Neural cell (in vitro differentiated cells): ENCODE measurements around the gene SLC12A8. TPM values are rescaled to one million over a fixed set of nuclear protein-coding genes. Genes with fewer than 3 reads are reported as not detected.

Experiments
- H2AFZ ChIP-seq: fragments of 200-600, 300-800 bp; sonication (generic), shearing (Covaris generic); 2 replicates; pipeline ENCODE4 v1.6.0; 2014; ENCODE audit warnings: low read depth, mild to moderate bottlenecking, antibody characterized with exemption, low read length, moderate library complexity
- H3F3A ChIP-seq: fragments of 200-600 bp; shearing (Covaris generic); 2 replicates; pipeline ENCODE4 v1.6.1; 2016; ENCODE audit warnings: mild to moderate bottlenecking, moderate library complexity, mixed read lengths, antibody characterized with exemption, low read length; ENCODE audit not compliant: insufficient read depth, poor library complexity, severe bottlenecking
- H3K27ac ChIP-seq: fragments of 200-600, 300-800 bp; sonication (generic), shearing (Covaris generic); 2 replicates; pipeline ENCODE4 v1.5.1; 2014; ENCODE audit warnings: mild to moderate bottlenecking, low read length, moderate library complexity
- H3K27me3 ChIP-seq: fragments of 300-800, 200-600 bp; sonication (generic), shearing (Covaris generic); 2 replicates; pipeline ENCODE4 v1.6.0; 2014; ENCODE audit warnings: mild to moderate bottlenecking, low read depth, low read length, moderate library complexity; ENCODE audit not compliant: insufficient read depth
- H3K36me3 ChIP-seq: fragments of 300-800, 200-600 bp; sonication (generic), shearing (Covaris generic); 2 replicates; pipeline ENCODE4 v1.5.1; 2014; ENCODE audit warnings: mild to moderate bottlenecking, antibody characterized with exemption, low read length, moderate library complexity; ENCODE audit not compliant: insufficient read depth
- H3K4me2 ChIP-seq: fragments of 300-800, 200-600 bp; sonication (generic), shearing (Covaris generic); 2 replicates; pipeline ENCODE4 v1.6.0; 2014; ENCODE audit warnings: mild to moderate bottlenecking, low read length
- H3K4me3 ChIP-seq: fragments of 300-800, 200-600 bp; sonication (generic), shearing (Covaris generic); 2 replicates; pipeline ENCODE4 v1.5.1; 2014; ENCODE audit warnings: mild to moderate bottlenecking, low read length, moderate library complexity
- H3K79me2 ChIP-seq: fragments of 200-600 bp; shearing (Covaris generic); replicated peaks from 2 replicates; pipeline ENCODE4 v1.6.0; 2014; ENCODE audit warnings: mild to moderate bottlenecking, low read length, moderate library complexity; ENCODE audit not compliant: insufficient read depth
- H3K9ac ChIP-seq: fragments of 300-800, 200-600 bp; sonication (generic), shearing (Covaris generic); 2 replicates; pipeline ENCODE4 v1.6.1; 2016; ENCODE audit warnings: mild to moderate bottlenecking, low read length, mixed read lengths
- H3K9me2 ChIP-seq: fragments of 200-600 bp; shearing (Covaris generic); 2 replicates; pipeline ENCODE4 v1.6.1; 2016; ENCODE audit warnings: mild to moderate bottlenecking, low read length, mixed read lengths; ENCODE audit not compliant: insufficient read depth
- H3K9me3 ChIP-seq: fragments of 200-600, 300-800 bp; sonication (generic), shearing (Covaris generic); 2 replicates; pipeline ENCODE4 v1.6.1; 2016; ENCODE audit warnings: mild to moderate bottlenecking, mixed run types, low read length, moderate library complexity, mixed read lengths
- H4K20me1 ChIP-seq: fragments of 200-600 bp; shearing (Covaris generic); 2 replicates; pipeline ENCODE4 v1.6.1; 2016; ENCODE audit warnings: mild to moderate bottlenecking, mixed run types; ENCODE audit not compliant: insufficient read depth
- CTCF ChIP-seq: fragments of 450-650 bp; IDR thresholded peaks from 2 replicates; pipeline ENCODE4 v1.5.1; 2014; ENCODE audit warnings: antibody characterized with exemption, mild to moderate bottlenecking, moderate library complexity; ENCODE audit not compliant: poor library complexity, severe bottlenecking
- EP300 ChIP-seq: fragments of 450-650 bp; conservative IDR thresholded peaks from 2 replicates; pipeline ENCODE4 v1.6.1; 2014; ENCODE audit warnings: antibody characterized with exemption, mild to moderate bottlenecking, moderate library complexity; ENCODE audit not compliant: poor library complexity, severe bottlenecking
- EZH2 ChIP-seq: fragments of 200-600, 300-800 bp; shearing (Covaris generic), sonication (generic); IDR thresholded peaks from 2 replicates; pipeline ENCODE4 v1.6.1; 2014; ENCODE audit warnings: antibody characterized with exemption, low read length, borderline replicate concordance, mild to moderate bottlenecking; ENCODE audit not compliant: insufficient read depth, poor library complexity, severe bottlenecking
- MXI1 ChIP-seq: fragments of 450-650 bp; conservative IDR thresholded peaks from 2 replicates; pipeline ENCODE4 v1.6.1; 2014; ENCODE audit warnings: antibody characterized with exemption, mild to moderate bottlenecking; ENCODE audit not compliant: poor library complexity, severe bottlenecking
- POLR2AphosphoS5 ChIP-seq: IDR thresholded peaks from 2 replicates; pipeline ENCODE4 v1.6.1; 2012
- RAD21 ChIP-seq: fragments of 450-650 bp; conservative IDR thresholded peaks from 2 replicates; pipeline ENCODE4 v1.6.1; 2014; ENCODE audit warnings: antibody characterized with exemption, mild to moderate bottlenecking, moderate library complexity
- REST ChIP-seq: IDR thresholded peaks from 2 replicates; pipeline ENCODE4 v1.6.1; 2012; ENCODE audit warnings: borderline replicate concordance
- SMC3 ChIP-seq: fragments of 450-650 bp; conservative IDR thresholded peaks from 2 replicates; pipeline ENCODE4 v1.6.1; 2014; ENCODE audit warnings: antibody characterized with exemption, mild to moderate bottlenecking, moderate library complexity; ENCODE audit not compliant: poor library complexity
- TAF1 ChIP-seq: IDR thresholded peaks from 2 replicates; pipeline ENCODE4 v1.6.1; 2012; ENCODE audit warnings: low read depth
- polyA plus RNA-seq: library from polyadenylated mRNA; depleted of rRNA; stranded (reverse); fragments of >200 nt; gene quantifications from 2 replicates; pipeline ENCODE4 v1.2.3, GENCODE V29; 2014

Gene SLC12A8
- polyA plus RNA-seq, 1 donor from 2014 or later, result 4.6 TPM

GRCh38 chr3:125136966-125137357 is 75.6 kb downstream of the SLC12A8 start:
- peaks cover 2% of the 10 kb centered on the region for H3K27me3 ChIP-seq
- H3K9me3 ChIP-seq, result no peaks in the 10 kb centered on the region
- no peak overlapping the region for H2AFZ ChIP-seq
- H3K9me2 ChIP-seq, result no peaks in the 10 kb centered on the region
- H3K4me3 ChIP-seq, result no peak overlapping the region
- no peaks in the 10 kb centered on the region for H3K79me2 ChIP-seq
- no peaks in the 10 kb centered on the region for H3K36me3 ChIP-seq
- H3K9ac ChIP-seq, result no peak overlapping the region
- H4K20me1 ChIP-seq, result no peaks in the 10 kb centered on the region
- TF ChIP-seq MXI1 (no peak), TAF1 (no peak), POLR2AphosphoS5 (no peak), EP300 (no peak), SMC3 (no peak), REST (no peak), RAD21 (no peak), EZH2 (no peak), CTCF (no peak)
- H3K4me2 ChIP-seq, result no peak overlapping the region
- no peaks in the 10 kb centered on the region for H3F3A ChIP-seq
- no peak overlapping the region for H3K27ac ChIP-seq

GRCh38 chr3:125136515-125136914 is 76.0 kb downstream of the SLC12A8 start:
- Histone ChIP-seq H3F3A (no peaks in the 10 kb centered on the region), H3K9me2 (no peaks in the 10 kb centered on the region), H4K20me1 (no peaks in the 10 kb centered on the region), H3K9ac (no peak overlapping the region), H3K36me3 (no peaks in the 10 kb centered on the region), H3K4me2 (no peak overlapping the region), H3K4me3 (no peak overlapping the region), H2AFZ (no peak overlapping the region), H3K27ac (no peak overlapping the region), H3K9me3 (no peaks in the 10 kb centered on the region), H3K27me3 (no peaks in the 10 kb centered on the region), H3K79me2 (no peaks in the 10 kb centered on the region)
- TF ChIP-seq TAF1, result no peak

GRCh38 chr3:125134952-125135351 is 77.6 kb downstream of the SLC12A8 start:
- Histone ChIP-seq H3K27me3 (no peaks in the 10 kb centered on the region), H3K9me2 (no peaks in the 10 kb centered on the region), H3F3A (no peaks in the 10 kb centered on the region), H3K9me3 (no peaks in the 10 kb centered on the region), H3K27ac (no peak overlapping the region), H3K9ac (no peak overlapping the region), H4K20me1 (no peaks in the 10 kb centered on the region), H2AFZ (no peak overlapping the region), H3K4me2 (no peak overlapping the region), H3K36me3 (no peaks in the 10 kb centered on the region), H3K4me3 (no peak overlapping the region), H3K79me2 (no peaks in the 10 kb centered on the region)
- TF ChIP-seq SMC3 (no peak), MXI1 (no peak), REST (no peak)
